Keratinocyte (primary cell): Measurements from ENCODE around the gene FN3K. TPM values are rescaled to one million over a fixed set of nuclear protein-coding genes. Genes with fewer than 3 reads are reported as not detected.
A peak's percentile ranks its signal among the peaks of the same experiment; 100 is the strongest.

Source experiments
- DNase-seq: peaks from one replicate; pipeline ENCODE4 v3.0.0-alpha.2; 2011; ENCODE audit warnings: low read depth, missing footprints, low spot score
- FAIRE-seq: peaks from 2 replicates; lab custom pipeline; 2011; peaks lifted over from hg19 to GRCh38; lab: Jason Lieb, UNC
- H2AFZ ChIP-seq: 2 replicates; pipeline ENCODE4 v1.6.0; 2012; ENCODE audit warnings: low read length, control low read depth, inconsistent platforms; ENCODE audit not compliant: control insufficient read depth
- H3K27ac ChIP-seq: 2 replicates; pipeline ENCODE4 v1.5.1; 2011; ENCODE audit warnings: low read length; ENCODE audit not compliant: control insufficient read depth, insufficient read depth
- H3K27me3 ChIP-seq: 3 replicates; pipeline ENCODE4 v1.6.0; 2011; ENCODE audit warnings: low read length; ENCODE audit not compliant: control insufficient read depth, insufficient read depth; ENCODE audit errors: extremely low read depth
- H3K36me3 ChIP-seq, 2 experiments: 2 replicates in 1 of 2; 3 replicates in 1 of 2; pipeline ENCODE4 v1.5.1; 2011; ENCODE audit warnings: low read length in 2 of 2, mild to moderate bottlenecking in 1 of 2; ENCODE audit not compliant: control insufficient read depth in 2 of 2, insufficient read depth in 2 of 2; ENCODE audit errors: extremely low read depth in 1 of 2
- H3K4me1 ChIP-seq: 3 replicates; pipeline ENCODE4 v1.5.1; 2011; ENCODE audit warnings: low read length; ENCODE audit not compliant: control insufficient read depth, insufficient read depth; ENCODE audit errors: extremely low read depth
- H3K4me2 ChIP-seq: 3 replicates; pipeline ENCODE4 v1.6.0; 2011; ENCODE audit warnings: low read depth, low read length; ENCODE audit not compliant: control insufficient read depth, insufficient read depth; ENCODE audit errors: extremely low read depth
- H3K4me3 ChIP-seq, 3 experiments: fragments of 200-600 bp in 1 of 3; sonication (generic) in 1 of 3; 2 replicates in 2 of 3; 3 replicates in 1 of 3; pipeline ENCODE4 v1.5.1; 2011 to 2016; ENCODE audit warnings: low read length in 3 of 3, mild to moderate bottlenecking in 3 of 3, control low read depth in 2 of 3, inconsistent platforms in 1 of 3, low read depth in 1 of 3, mixed read lengths in 1 of 3, mixed run types in 1 of 3, moderate library complexity in 1 of 3; ENCODE audit not compliant: control insufficient read depth in 2 of 3, insufficient read depth in 2 of 3; ENCODE audit errors: extremely low read depth in 1 of 3
- H3K79me2 ChIP-seq: 2 replicates; pipeline ENCODE4 v1.6.0; 2012; ENCODE audit warnings: low read length; ENCODE audit not compliant: control insufficient read depth, insufficient read depth
- H3K9ac ChIP-seq: 3 replicates; pipeline ENCODE4 v1.6.0; 2011; ENCODE audit warnings: low read length; ENCODE audit not compliant: control insufficient read depth, insufficient read depth; ENCODE audit errors: extremely low read depth
- H3K9me1 ChIP-seq: 3 replicates; pipeline ENCODE4 v1.6.0; 2011; ENCODE audit warnings: low read length; ENCODE audit not compliant: control insufficient read depth, insufficient read depth; ENCODE audit errors: extremely low read depth
- H3K9me3 ChIP-seq: 2 replicates; pipeline ENCODE4 v1.5.1; 2012; ENCODE audit warnings: low read depth, low read length; ENCODE audit not compliant: control insufficient read depth
- H4K20me1 ChIP-seq: 3 replicates; pipeline ENCODE4 v1.6.0; 2011; ENCODE audit warnings: low read length; ENCODE audit not compliant: control insufficient read depth, insufficient read depth; ENCODE audit errors: extremely low read depth
- EZH2 ChIP-seq: IDR thresholded peaks from one replicate; pipeline ENCODE4 v1.6.1; 2012; ENCODE audit warnings: inconsistent platforms, mild to moderate bottlenecking, low read length, moderate library complexity
- dilution Hi-C: fragments of 300-500 bp; cut with MboI; formaldehyde crosslinking; loops from one replicate; pipeline ENCODE4 v1.7.0; 2020; ENCODE audit warnings: low sequenced_read_pairs; ENCODE audit not compliant: extremely low pct_ligation_motif_present
- polyA plus RNA-seq, 5 experiments: library from polyadenylated mRNA; depleted of rRNA in 3 of 5; stranded (reverse) in 3 of 5; stranded (forward) in 1 of 5; unstranded in 1 of 5; fragments of >200 nt; gene quantifications; 1 replicate in 1 of 5; 2 replicates in 3 of 5; 3 replicates in 1 of 5; pipeline versions ENCODE4 v1.2.1 to v1.2.3, GENCODE V29; 2011 to 2012; ENCODE audit warnings: missing spikeins in 2 of 5, low read depth in 1 of 5, low replicate concordance in 1 of 5
- TF ChIP-seq, protein P1 (sequence below), 3 experiments: IDR thresholded peaks in 1 of 3; conservative IDR thresholded peaks in 1 of 3; optimal IDR thresholded peaks in 1 of 3; 2 replicates in 2 of 3; 3 replicates in 1 of 3; pipeline versions ENCODE3 to v1.5.1; 2011; ENCODE audit warnings: low read length in 3 of 3, mild to moderate bottlenecking in 3 of 3, moderate library complexity in 2 of 3, control low read depth in 1 of 3, inconsistent platforms in 1 of 3; ENCODE audit not compliant: insufficient read depth in 2 of 3; ENCODE audit errors: extremely low read depth in 1 of 3

Gene FN3K
- polyA plus RNA-seq, 1 donor (not counting 4 experiments of a cell fraction or from before 2014, with no cell fraction given), result 0.10 TPM

GRCh38 chr17:82702231-82702927, 33.0 kb upstream of the FN3K start:
- no peak for TF ChIP-seq EZH2
- TF ChIP-seq, protein P1, sequence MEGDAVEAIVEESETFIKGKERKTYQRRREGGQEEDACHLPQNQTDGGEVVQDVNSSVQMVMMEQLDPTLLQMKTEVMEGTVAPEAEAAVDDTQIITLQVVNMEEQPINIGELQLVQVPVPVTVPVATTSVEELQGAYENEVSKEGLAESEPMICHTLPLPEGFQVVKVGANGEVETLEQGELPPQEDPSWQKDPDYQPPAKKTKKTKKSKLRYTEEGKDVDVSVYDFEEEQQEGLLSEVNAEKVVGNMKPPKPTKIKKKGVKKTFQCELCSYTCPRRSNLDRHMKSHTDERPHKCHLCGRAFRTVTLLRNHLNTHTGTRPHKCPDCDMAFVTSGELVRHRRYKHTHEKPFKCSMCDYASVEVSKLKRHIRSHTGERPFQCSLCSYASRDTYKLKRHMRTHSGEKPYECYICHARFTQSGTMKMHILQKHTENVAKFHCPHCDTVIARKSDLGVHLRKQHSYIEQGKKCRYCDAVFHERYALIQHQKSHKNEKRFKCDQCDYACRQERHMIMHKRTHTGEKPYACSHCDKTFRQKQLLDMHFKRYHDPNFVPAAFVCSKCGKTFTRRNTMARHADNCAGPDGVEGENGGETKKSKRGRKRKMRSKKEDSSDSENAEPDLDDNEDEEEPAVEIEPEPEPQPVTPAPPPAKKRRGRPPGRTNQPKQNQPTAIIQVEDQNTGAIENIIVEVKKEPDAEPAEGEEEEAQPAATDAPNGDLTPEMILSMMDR (optimal IDR thresholded peaks at IDR 0.05 in 1 of 3, IDR thresholded peaks at IDR 0.05 in 1 of 3, conservative IDR thresholded peaks at IDR 0.05 in 1 of 3; ENCODE audit: extremely low read depth in 1 of 3, insufficient read depth in 2 of 3, low read length in 3 of 3), result no peak
- H3K27ac ChIP-seq, result peak overlapping the region; percentile 71
- H3K4me3 ChIP-seq, result no peak overlapping the region
- H3K79me2 ChIP-seq, result no peaks in the 10 kb centered on the region
- peaks cover 14% of the 10 kb centered on the region for H3K4me1 ChIP-seq
- peak overlapping the region; percentile 55 for H3K9ac ChIP-seq
- no peak for DNase-seq
- H4K20me1 ChIP-seq, result no peaks in the 10 kb centered on the region
- no peaks in the 10 kb centered on the region for H3K9me3 ChIP-seq
- H3K36me3 ChIP-seq, result no peaks in the 10 kb centered on the region
- peak overlapping the region; percentile 54 for H3K4me2 ChIP-seq
- peaks cover 1% of the 10 kb centered on the region for H3K27me3 ChIP-seq
- dilution Hi-C loops, result no loop called here
- no peaks in the 10 kb centered on the region for H3K9me1 ChIP-seq
- H2AFZ ChIP-seq, result peak overlapping the region; percentile 75
- no peak for FAIRE-seq

DNA sequence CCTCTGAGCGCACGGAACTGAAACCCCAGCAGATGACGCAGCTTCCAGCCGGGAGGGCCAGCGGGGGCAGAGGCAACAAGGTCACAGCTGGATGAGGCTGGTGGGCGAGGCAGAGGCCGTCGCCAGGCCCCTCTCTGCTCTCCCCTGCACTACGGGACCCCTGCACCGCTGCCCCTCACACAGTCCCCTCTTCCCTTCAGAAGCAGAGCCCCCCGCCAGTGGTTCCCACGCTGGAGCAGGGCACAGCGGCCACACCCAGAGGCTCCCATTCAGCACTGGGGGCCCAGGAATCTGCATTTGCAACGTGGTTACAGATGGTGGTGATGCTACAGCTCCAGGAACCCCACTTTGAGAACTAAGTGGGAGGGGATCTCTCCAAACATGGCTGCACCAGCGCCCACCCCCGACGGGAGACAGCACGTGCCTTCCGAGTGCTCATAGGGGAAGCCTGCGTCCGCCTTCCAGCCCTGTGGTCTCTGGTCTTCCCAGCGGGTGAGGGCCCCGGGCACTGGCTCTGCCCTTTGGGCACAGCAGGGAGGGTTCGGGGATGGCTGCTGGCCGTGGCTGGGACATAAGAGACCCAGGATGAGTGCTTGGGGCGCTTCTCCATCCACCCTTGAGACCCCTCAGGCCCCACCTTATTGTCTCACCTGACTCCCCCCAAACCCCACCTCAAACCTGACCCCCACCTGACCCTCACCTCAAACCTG, 32.2 kb upstream of the FN3K start:
- dilution Hi-C loops, result no loop called here
- Histone ChIP-seq H3K9me3 (no peaks in the 10 kb centered on the region), H3K36me3 (no peaks in the 10 kb centered on the region), H4K20me1 (no peaks in the 10 kb centered on the region), H3K27me3 (no peaks in the 10 kb centered on the region), H3K4me2 (no peak overlapping the region), H3K4me1 (peaks cover 11% of the 10 kb centered on the region), H2AFZ (no peak overlapping the region), H3K9ac (no peak overlapping the region), H3K4me3 (no peak overlapping the region), H3K27ac (no peak overlapping the region), H3K9me1 (no peaks in the 10 kb centered on the region), H3K79me2 (no peaks in the 10 kb centered on the region)
- no peak for TF ChIP-seq EZH2
- TF ChIP-seq, protein P1 (optimal IDR thresholded peaks at IDR 0.05 in 1 of 3, IDR thresholded peaks at IDR 0.05 in 1 of 3, conservative IDR thresholded peaks at IDR 0.05 in 1 of 3; ENCODE audit: extremely low read depth in 1 of 3, insufficient read depth in 2 of 3, low read length in 3 of 3), result no peak
- FAIRE-seq (no peak), DNase-seq (no peak)
